AG04449 (cell line): ENCODE data around the gene ESR1.
"Not testable (repeated sequence)": the region's sequence is repeated elsewhere in the genome, so short reads cannot be mapped to it uniquely, and the experiment has no call there.

Experiments used
- CTCF ChIA-PET: fragments of 350-600 bp; formaldehyde crosslinking; extraction: SDS; loops from one replicate; lab custom pipeline; 2021; ENCODE audit warnings: antibody characterized with exemption; lab: Yijun Ruan, JAX
- POLR2A ChIA-PET: fragments of 400-600, 350-600 bp; formaldehyde crosslinking; extraction: SDS; loops from one replicate; lab custom pipeline; 2020; ENCODE audit warnings: antibody characterized with exemption, inconsistent platforms; lab: Yijun Ruan, JAX
- DNase-seq: peaks from one replicate; pipeline ENCODE4 v3.0.0-alpha.2; 2010; ENCODE audit warnings: low read depth, low spot score
- H3K4me3 ChIP-seq: 2 replicates; pipeline ENCODE4 v1.5.1; 2011; ENCODE audit warnings: low read depth, mild to moderate bottlenecking, control low read depth, low read length
- CTCF ChIP-seq: IDR thresholded peaks from one replicate; pipeline ENCODE4 v1.5.1; 2011; ENCODE audit warnings: mild to moderate bottlenecking, moderate library complexity, low read length, control low read depth, inconsistent platforms; ENCODE audit not compliant: insufficient read depth; ENCODE audit errors: missing control alignments

The ESR1 gene

GRCh38 chr6:152026291-152026690 lies 218.8 kb downstream of the ESR1 start:
- H3K4me3 ChIP-seq = no peak overlapping the region
- ChIA-PET CTCF (interaction anchor here (0.6 kb wide), 1 partner anchor 407 kb away, joined by 4 read pairs; no protein-coding TSS in a partner anchor), POLR2A (no interaction called here)
- no peak for TF ChIP-seq CTCF
- no peak for DNase-seq

GRCh38 chr6:152026744-152027143 lies 219.3 kb downstream of the ESR1 start:
- POLR2A ChIA-PET, DNase-seq, H3K4me3 ChIP-seq: not testable (repeated sequence)
- CTCF ChIA-PET = interaction anchor here (0.6 kb wide), 2 partner anchors 408 to 998 kb away, joined by 3 to 4 read pairs; no protein-coding TSS in a partner anchor

- CTCF ChIA-PET, POLR2A ChIA-PET: not testable (repeated sequence)
Observed at GRCh38 chr6:152033765-152034164, 226.3 kb downstream of the ESR1 start.

GRCh38 chr6:152034631-152035030 lies 227.1 kb downstream of the ESR1 start:
- ChIA-PET POLR2A (no interaction called here), CTCF (interaction anchor here (1.2 kb wide), 1 partner anchor 269 kb away, joined by 3 read pairs; no protein-coding TSS in a partner anchor)
- TF ChIP-seq CTCF = no peak
- DNase-seq = no peak
- H3K4me3 ChIP-seq = no peak overlapping the region

More at GRCh38 chr6:152033765-152034164, 226.3 kb downstream of the ESR1 start:
- not testable (repeated sequence) for H3K4me3 ChIP-seq, DNase-seq

GRCh38 chr6:152046118-152046517 lies 238.6 kb downstream of the ESR1 start:
- no peak overlapping the region for H3K4me3 ChIP-seq
- POLR2A ChIA-PET = no interaction called here
- no peak for DNase-seq
- TF ChIP-seq CTCF = no peak
- CTCF ChIA-PET = no interaction called here

- no peak for TF ChIP-seq CTCF
- no peak overlapping the region for H3K4me3 ChIP-seq
- DNase-seq = no peak
- CTCF ChIA-PET = no interaction called here
- POLR2A ChIA-PET = no interaction called here
Observed at GRCh38 chr6:152048921-152049320, 241.4 kb downstream of the ESR1 start.

- POLR2A ChIA-PET = no interaction called here
- TF ChIP-seq CTCF = no peak
- H3K4me3 ChIP-seq = no peak overlapping the region
- CTCF ChIA-PET = no interaction called here
- no peak for DNase-seq
Observed at GRCh38 chr6:152049502-152049901, 242.0 kb downstream of the ESR1 start.
